Measurements from ENCODE around the gene UCP2.

DNA sequence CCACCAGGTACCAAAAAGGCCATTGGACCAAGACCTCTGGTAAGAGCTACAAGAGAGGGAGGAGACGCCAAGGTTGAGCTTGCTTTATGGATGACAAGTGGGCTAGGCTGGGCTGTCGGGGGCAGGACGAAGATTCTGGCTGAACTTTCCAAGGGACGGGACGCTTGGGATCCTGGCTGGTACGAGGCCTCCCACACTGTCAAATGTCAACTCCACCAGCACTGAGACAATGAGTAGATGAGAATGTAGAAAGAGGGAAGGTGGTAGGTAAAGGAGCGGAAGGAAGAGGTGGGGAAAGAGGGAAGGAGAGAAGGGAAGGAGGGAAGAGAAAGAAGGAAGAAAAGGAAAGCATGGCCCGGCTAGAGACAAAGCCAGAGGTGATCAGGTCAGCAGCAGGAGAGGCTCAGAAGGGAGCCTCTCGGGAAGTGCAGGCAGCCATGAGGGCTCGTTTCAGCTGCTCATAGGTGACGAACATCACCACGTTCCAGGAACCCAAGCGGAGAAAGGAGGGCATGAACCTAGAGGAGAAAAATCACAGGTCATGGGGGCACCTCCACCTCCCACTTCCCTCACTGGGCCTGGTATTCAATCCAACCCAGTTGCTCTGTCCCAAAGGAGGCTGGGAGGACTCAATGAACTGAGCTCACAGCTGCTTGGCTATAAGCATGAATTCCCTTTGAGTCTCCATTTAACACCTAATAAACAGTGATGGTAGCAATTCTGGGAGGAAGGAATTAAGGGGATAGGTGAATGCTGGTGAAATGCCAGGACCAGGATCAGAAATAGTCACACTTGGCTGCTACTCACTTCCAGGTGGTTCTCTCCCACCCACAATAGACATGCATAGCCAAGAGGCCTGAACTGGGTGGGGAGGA is 7.8 kb downstream of the UCP2 start:
- TF ChIP-seq, protein P1, sequence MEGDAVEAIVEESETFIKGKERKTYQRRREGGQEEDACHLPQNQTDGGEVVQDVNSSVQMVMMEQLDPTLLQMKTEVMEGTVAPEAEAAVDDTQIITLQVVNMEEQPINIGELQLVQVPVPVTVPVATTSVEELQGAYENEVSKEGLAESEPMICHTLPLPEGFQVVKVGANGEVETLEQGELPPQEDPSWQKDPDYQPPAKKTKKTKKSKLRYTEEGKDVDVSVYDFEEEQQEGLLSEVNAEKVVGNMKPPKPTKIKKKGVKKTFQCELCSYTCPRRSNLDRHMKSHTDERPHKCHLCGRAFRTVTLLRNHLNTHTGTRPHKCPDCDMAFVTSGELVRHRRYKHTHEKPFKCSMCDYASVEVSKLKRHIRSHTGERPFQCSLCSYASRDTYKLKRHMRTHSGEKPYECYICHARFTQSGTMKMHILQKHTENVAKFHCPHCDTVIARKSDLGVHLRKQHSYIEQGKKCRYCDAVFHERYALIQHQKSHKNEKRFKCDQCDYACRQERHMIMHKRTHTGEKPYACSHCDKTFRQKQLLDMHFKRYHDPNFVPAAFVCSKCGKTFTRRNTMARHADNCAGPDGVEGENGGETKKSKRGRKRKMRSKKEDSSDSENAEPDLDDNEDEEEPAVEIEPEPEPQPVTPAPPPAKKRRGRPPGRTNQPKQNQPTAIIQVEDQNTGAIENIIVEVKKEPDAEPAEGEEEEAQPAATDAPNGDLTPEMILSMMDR (IDR thresholded peaks at IDR 0.05), result no peak
- TF ChIP-seq POLR2A (IDR thresholded peaks at IDR 0.05) (no peak), EP300 (IDR thresholded peaks at IDR 0.05) (no peak)
